GM11168 (cell line): Measurements from ENCODE around the gene AZGP1.

Experiments
- in situ Hi-C: fragments of 300-500 bp; cut with MboI; formaldehyde crosslinking; loops from one replicate; pipeline ENCODE4 v1.12.0; 2022; ENCODE audit warnings: low sequenced_read_pairs; ENCODE audit not compliant: unreplicated experiment

The AZGP1 gene

GRCh38 chr7:99918959-99919813, 56.6 kb downstream of the AZGP1 start, which contains the start of gene TRIM4:
TSS of gene TRIM4 (minus strand) at chr7:99919530. CDS start at chr7:99919401, 129 bp downstream.
- in situ Hi-C loops = no loop called here
